Panc1 (cell line): ENCODE results near the gene LYG2.

Experiments used
- POLR2AphosphoS5 ChIP-seq: IDR thresholded peaks from 2 replicates; pipeline ENCODE4 v1.6.1; 2012; ENCODE audit warnings: mild to moderate bottlenecking, low read depth, low read length, moderate library complexity
- TF ChIP-seq, protein P1 (sequence below): fragments of 450-650 bp; IDR thresholded peaks from 2 replicates; pipeline ENCODE4 v1.5.1; 2017; ENCODE audit warnings: mild to moderate bottlenecking

DNA sequence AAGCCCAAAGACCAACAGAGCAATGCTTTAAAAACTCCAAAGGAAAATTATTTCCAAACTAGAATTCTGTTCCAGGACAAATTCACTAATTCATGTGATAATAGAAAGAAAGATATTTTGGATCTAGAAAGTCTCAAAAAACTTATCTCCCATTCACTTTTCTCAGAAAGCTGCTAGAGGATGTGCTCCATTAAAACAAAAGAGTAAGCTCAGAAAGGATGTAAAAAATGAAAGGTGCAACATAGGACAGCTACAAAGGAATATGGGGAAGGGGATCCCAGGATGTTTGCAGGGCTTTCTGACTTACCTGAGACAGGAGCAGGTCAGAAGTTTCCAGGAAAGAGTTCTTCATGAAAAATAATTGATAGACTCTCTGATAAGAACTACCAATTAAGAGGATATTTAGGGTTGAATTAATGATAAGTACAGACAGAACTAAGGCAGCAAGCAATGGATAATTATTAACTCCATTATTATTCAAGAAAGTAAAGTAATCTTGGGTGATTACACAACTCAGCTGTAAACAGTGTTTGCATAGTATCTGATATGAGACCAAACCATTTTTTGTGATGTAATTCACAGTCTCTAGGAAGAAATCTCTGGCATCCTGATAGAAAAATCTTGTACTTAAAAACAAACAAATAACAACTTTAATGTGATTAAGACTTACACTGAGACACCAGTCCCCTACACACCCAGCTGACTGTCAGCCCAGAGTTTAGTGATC, 24.7 kb upstream of the LYG2 start:
- TF ChIP-seq, protein P1, sequence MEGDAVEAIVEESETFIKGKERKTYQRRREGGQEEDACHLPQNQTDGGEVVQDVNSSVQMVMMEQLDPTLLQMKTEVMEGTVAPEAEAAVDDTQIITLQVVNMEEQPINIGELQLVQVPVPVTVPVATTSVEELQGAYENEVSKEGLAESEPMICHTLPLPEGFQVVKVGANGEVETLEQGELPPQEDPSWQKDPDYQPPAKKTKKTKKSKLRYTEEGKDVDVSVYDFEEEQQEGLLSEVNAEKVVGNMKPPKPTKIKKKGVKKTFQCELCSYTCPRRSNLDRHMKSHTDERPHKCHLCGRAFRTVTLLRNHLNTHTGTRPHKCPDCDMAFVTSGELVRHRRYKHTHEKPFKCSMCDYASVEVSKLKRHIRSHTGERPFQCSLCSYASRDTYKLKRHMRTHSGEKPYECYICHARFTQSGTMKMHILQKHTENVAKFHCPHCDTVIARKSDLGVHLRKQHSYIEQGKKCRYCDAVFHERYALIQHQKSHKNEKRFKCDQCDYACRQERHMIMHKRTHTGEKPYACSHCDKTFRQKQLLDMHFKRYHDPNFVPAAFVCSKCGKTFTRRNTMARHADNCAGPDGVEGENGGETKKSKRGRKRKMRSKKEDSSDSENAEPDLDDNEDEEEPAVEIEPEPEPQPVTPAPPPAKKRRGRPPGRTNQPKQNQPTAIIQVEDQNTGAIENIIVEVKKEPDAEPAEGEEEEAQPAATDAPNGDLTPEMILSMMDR, result no peak
- TF ChIP-seq POLR2AphosphoS5, result no peak
